ENCODE data around the gene NPB.
A peak's percentile ranks its signal among the peaks of the same experiment; 100 is the strongest.

Gene NPB

DNA sequence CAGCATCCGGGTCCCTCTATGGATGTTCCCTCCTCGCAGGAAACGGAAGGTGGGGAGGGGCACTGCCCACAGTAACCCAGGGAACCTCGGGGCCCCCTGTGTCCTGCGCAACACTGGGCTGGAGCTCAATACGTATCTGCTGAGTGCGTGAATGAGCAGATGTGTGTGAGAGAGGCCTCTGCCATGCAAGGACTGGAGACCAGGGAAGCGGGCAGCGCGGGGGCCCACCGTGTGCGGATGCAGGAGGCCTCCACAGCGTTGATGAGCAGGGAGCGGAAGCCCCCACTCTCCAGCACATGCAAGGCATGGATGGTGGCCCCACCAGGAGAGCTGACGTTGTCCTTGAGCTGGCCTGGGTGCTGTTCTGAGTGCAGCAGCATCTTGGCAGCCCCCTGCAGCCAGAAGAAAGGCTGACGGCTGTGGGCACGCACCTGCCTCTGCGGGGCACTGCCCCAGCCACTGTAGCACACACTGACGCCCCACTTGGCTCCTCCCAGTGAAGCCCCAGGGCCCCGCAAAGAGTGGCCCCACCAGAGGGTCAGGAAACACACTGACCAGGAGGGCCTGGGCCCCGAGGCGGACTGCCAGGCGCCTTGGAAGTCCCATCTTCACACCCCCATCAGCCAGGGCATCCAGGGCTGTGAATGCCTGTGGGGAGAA is 32.2 kb downstream of the NPB start:
- no peak overlapping the region for H2BK5ac ChIP-seq (ENCODE audit: low read depth, low read length, poor library complexity, severe bottlenecking)
- no peak overlapping the region for H3K4me2 ChIP-seq (ENCODE audit: low read length, poor library complexity, severe bottlenecking)
- no peak overlapping the region for H2AFZ ChIP-seq (ENCODE audit: low read depth, low read length)
- H3K27ac ChIP-seq (ENCODE audit: low read length, poor library complexity, severe bottlenecking) = no peak overlapping the region
- no peak overlapping the region for H3K9ac ChIP-seq (ENCODE audit: low read length)
- 97% methylated on average over 23 of the region's 23 CpGs for WGBS
- peaks cover 20% of the 10 kb centered on the region for H3K79me1 ChIP-seq (replicated peaks; ENCODE audit: low read length, poor library complexity, severe bottlenecking)
- no peaks in the 10 kb centered on the region for H3K9me3 ChIP-seq (ENCODE audit: control insufficient read depth, low read length)
- H4K8ac ChIP-seq (ENCODE audit: low read length) = no peak overlapping the region
- H2AK5ac ChIP-seq (ENCODE audit: low read length, severe bottlenecking) = no peak overlapping the region
- no peak for DNase-seq
- H2BK15ac ChIP-seq (ENCODE audit: low read depth, poor library complexity, severe bottlenecking) = no peak overlapping the region
- H3K18ac ChIP-seq (ENCODE audit: low read depth in 1 of 2, low read length in 2 of 2) = no peak overlapping the region
- H3K23ac ChIP-seq (ENCODE audit: low read length in 2 of 2) = no peak overlapping the region
- peaks cover 34% of the 10 kb centered on the region for H3K4me1 ChIP-seq (ENCODE audit: control insufficient read depth, insufficient read depth, low read depth, low read length)
- peak overlapping the region; percentile 18 for H4K91ac ChIP-seq (ENCODE audit: low read length)
- no peak overlapping the region for H2BK120ac ChIP-seq (ENCODE audit: low read depth, low read length)
- no peak overlapping the region for H3K4me3 ChIP-seq (ENCODE audit: insufficient read depth in 1 of 2, low read depth in 1 of 2, low read length in 2 of 2)
- no peak overlapping the region for H3K14ac ChIP-seq (ENCODE audit: low read length in 2 of 2)
- H3K4ac ChIP-seq (ENCODE audit: low read depth in 1 of 2, low read length in 2 of 2) = no peak overlapping the region
- H3K36me3 ChIP-seq (ENCODE audit: control insufficient read depth in 1 of 2, insufficient read depth in 2 of 2, low read depth in 1 of 2, low read length in 2 of 2) = peaks cover 0 to 42% of the 10 kb centered on the region in 2 experiments
- H3K27me3 ChIP-seq (ENCODE audit: control insufficient read depth in 1 of 2, insufficient read depth in 1 of 2, low read length in 2 of 2) = peaks cover 0 to 24% of the 10 kb centered on the region in 2 experiments
- H2BK12ac ChIP-seq (ENCODE audit: low read length in 2 of 2) = no peak overlapping the region

DNA sequence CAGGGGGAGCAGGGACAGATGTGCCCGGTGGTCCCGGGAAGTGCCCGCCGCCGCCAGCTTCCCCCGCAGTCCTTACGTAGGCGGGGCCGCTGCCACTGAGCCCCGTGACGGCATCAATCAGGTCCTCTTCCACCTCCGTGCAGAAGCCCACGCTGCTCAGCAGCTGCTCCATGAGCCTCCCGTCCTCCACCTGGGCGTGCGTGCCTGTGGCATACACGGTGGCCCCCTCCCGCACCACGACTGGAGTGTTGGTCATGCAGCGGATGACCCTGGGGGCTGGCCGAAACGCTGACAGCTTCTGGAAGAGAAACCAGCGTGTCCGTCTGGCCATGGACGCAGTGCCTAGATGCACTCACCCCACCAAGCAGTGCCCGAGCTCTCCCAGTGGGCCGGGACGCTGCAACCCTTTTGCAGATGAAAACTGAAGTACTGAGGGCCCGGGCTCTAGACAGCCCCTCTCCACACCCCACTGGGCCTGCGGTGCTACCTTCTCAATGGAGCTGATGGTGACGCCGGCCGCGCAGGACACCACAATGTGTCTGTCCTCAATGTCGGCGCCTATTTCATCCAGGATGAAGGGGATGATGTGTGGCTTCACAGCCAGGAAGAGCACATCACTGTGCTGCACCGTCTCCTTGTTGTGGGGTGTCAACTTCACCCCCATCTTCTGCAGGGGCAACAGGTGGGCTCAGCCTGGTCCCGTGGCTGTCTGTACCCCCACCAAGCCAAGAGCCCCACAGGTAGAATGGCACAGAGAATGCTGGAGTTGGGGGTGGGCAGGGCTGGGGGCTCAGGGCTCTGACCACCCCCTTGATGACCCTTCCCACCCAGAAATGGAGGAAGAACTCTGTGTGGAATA is 33.0 kb downstream of the NPB start:
- no peak overlapping the region for H3K23ac ChIP-seq (ENCODE audit: low read length in 2 of 2)
- no peak overlapping the region for H2BK15ac ChIP-seq (ENCODE audit: low read depth, poor library complexity, severe bottlenecking)
- peaks cover 26% of the 10 kb centered on the region for H3K4me1 ChIP-seq (ENCODE audit: control insufficient read depth, insufficient read depth, low read depth, low read length)
- no peaks in the 10 kb centered on the region for H3K9me3 ChIP-seq (ENCODE audit: control insufficient read depth, low read length)
- 96% methylated on average over 38 of the region's 38 CpGs for WGBS
- no peak overlapping the region for H4K8ac ChIP-seq (ENCODE audit: low read length)
- no peak overlapping the region for H3K27ac ChIP-seq (ENCODE audit: low read length, poor library complexity, severe bottlenecking)
- no peak overlapping the region for H3K4ac ChIP-seq (ENCODE audit: low read depth in 1 of 2, low read length in 2 of 2)
- DNase-seq = no peak
- no peak overlapping the region for H2AFZ ChIP-seq (ENCODE audit: low read depth, low read length)
- no peak overlapping the region for H2BK12ac ChIP-seq (ENCODE audit: low read length in 2 of 2)
- no peak overlapping the region for H2AK5ac ChIP-seq (ENCODE audit: low read length, severe bottlenecking)
- H3K36me3 ChIP-seq (ENCODE audit: control insufficient read depth in 1 of 2, insufficient read depth in 2 of 2, low read depth in 1 of 2, low read length in 2 of 2) = peaks cover 0 to 37% of the 10 kb centered on the region in 2 experiments
- no peak overlapping the region for H3K14ac ChIP-seq (ENCODE audit: low read length in 2 of 2)
- peaks cover 0 to 29% of the 10 kb centered on the region in 2 experiments for H3K27me3 ChIP-seq (ENCODE audit: control insufficient read depth in 1 of 2, insufficient read depth in 1 of 2, low read length in 2 of 2)
- H3K9ac ChIP-seq (ENCODE audit: low read length) = no peak overlapping the region
- H3K79me1 ChIP-seq (replicated peaks; ENCODE audit: low read length, poor library complexity, severe bottlenecking) = peaks cover 20% of the 10 kb centered on the region
- H4K91ac ChIP-seq (ENCODE audit: low read length) = no peak overlapping the region
- no peak overlapping the region for H3K4me3 ChIP-seq (ENCODE audit: insufficient read depth in 1 of 2, low read depth in 1 of 2, low read length in 2 of 2)
- peak overlapping the region; percentile 0 for H3K4me2 ChIP-seq (ENCODE audit: low read length, poor library complexity, severe bottlenecking)
- no peak overlapping the region for H3K18ac ChIP-seq (ENCODE audit: low read depth in 1 of 2, low read length in 2 of 2)
- no peak overlapping the region for H2BK5ac ChIP-seq (ENCODE audit: low read depth, low read length, poor library complexity, severe bottlenecking)
- no peak overlapping the region for H2BK120ac ChIP-seq (ENCODE audit: low read depth, low read length)

DNA sequence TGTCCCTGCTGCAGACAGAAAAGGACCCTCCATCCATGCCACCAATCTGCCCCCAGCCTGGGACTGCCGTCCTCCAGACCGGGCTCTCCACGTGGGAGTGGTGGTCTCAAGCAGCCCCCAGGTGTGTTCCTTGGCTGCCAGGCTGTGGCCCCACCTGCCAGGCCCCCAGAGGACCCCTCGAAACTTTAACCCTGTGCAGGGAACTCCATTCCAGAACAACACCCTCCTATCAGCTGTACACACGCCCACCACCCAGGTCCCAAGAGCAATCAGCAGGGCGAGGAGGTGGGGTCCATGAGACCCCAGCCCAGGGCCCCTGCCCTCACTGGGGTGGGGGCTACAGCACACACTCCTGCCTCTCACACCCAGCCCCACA is 33.7 kb downstream of the NPB start:
- Histone ChIP-seq H3K4ac (ENCODE audit: low read depth in 1 of 2, low read length in 2 of 2) (no peak overlapping the region), H2AFZ (ENCODE audit: low read depth, low read length) (no peak overlapping the region), H2BK15ac (ENCODE audit: low read depth, poor library complexity, severe bottlenecking) (no peak overlapping the region), H3K27me3 (ENCODE audit: control insufficient read depth in 1 of 2, insufficient read depth in 1 of 2, low read length in 2 of 2) (peaks cover 4 to 35% of the 10 kb centered on the region in 2 experiments), H3K23ac (ENCODE audit: low read length in 2 of 2) (no peak overlapping the region), H4K91ac (ENCODE audit: low read length) (no peak overlapping the region), H3K79me1 (replicated peaks; ENCODE audit: low read length, poor library complexity, severe bottlenecking) (peaks cover 20% of the 10 kb centered on the region), H3K4me1 (ENCODE audit: control insufficient read depth, insufficient read depth, low read depth, low read length) (peaks cover 24% of the 10 kb centered on the region), H3K14ac (ENCODE audit: low read length in 2 of 2) (peak overlapping the region in 1 of 2 experiments; percentile 53), H2AK5ac (ENCODE audit: low read length, severe bottlenecking) (no peak overlapping the region), H2BK5ac (ENCODE audit: low read depth, low read length, poor library complexity, severe bottlenecking) (no peak overlapping the region), H2BK120ac (ENCODE audit: low read depth, low read length) (no peak overlapping the region), H3K9me3 (ENCODE audit: control insufficient read depth, low read length) (no peaks in the 10 kb centered on the region), H3K4me2 (ENCODE audit: low read length, poor library complexity, severe bottlenecking) (peak overlapping the region; percentile 0), H3K9ac (ENCODE audit: low read length) (no peak overlapping the region), H3K27ac (ENCODE audit: low read length, poor library complexity, severe bottlenecking) (no peak overlapping the region), H2BK12ac (ENCODE audit: low read length in 2 of 2) (no peak overlapping the region), H4K8ac (ENCODE audit: low read length) (no peak overlapping the region), H3K4me3 (ENCODE audit: insufficient read depth in 1 of 2, low read depth in 1 of 2, low read length in 2 of 2) (no peak overlapping the region), H3K36me3 (ENCODE audit: control insufficient read depth in 1 of 2, insufficient read depth in 2 of 2, low read depth in 1 of 2, low read length in 2 of 2) (peaks cover 0 to 36% of the 10 kb centered on the region in 2 experiments), H3K18ac (ENCODE audit: low read depth in 1 of 2, low read length in 2 of 2) (peak overlapping the region in 1 of 2 experiments; percentile 25)
- no peak for DNase-seq
- WGBS = 93% methylated on average over 6 of the region's 6 CpGs

DNA sequence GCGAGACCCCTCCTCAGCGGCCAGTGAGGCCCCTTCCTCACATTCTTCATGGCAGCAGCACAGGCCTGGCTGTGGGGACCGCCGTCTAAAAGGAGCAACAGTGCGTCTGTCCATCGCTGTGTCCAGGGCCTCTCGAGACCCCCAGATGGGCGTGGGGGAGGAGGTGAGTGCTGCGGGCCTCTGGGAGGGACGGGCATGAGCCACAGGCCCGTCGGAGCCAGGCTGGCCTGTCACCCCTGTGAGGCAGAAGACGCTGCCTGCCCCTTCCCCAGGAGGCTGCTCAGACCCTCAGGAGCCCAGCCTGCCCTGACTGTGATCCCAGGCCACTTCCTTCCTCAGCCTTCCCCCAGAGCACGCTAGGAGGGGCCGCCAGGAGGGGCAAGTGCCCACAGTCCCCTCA is 37.2 kb downstream of the NPB start:
- no peak overlapping the region for H2AK5ac ChIP-seq (ENCODE audit: low read length, severe bottlenecking)
- no peak overlapping the region for H3K4me2 ChIP-seq (ENCODE audit: low read length, poor library complexity, severe bottlenecking)
- no peak overlapping the region for H3K18ac ChIP-seq (ENCODE audit: low read depth in 1 of 2, low read length in 2 of 2)
- H3K9ac ChIP-seq (ENCODE audit: low read length) = no peak overlapping the region
- H2BK120ac ChIP-seq (ENCODE audit: low read depth, low read length) = no peak overlapping the region
- DNase-seq = no peak
- H2BK5ac ChIP-seq (ENCODE audit: low read depth, low read length, poor library complexity, severe bottlenecking) = no peak overlapping the region
- H3K9me3 ChIP-seq (ENCODE audit: control insufficient read depth, low read length) = no peaks in the 10 kb centered on the region
- peaks cover 16% of the 10 kb centered on the region for H3K79me1 ChIP-seq (replicated peaks; ENCODE audit: low read length, poor library complexity, severe bottlenecking)
- no peak overlapping the region for H2BK12ac ChIP-seq (ENCODE audit: low read length in 2 of 2)
- WGBS = 73% methylated on average over 12 of the region's 15 CpGs
- no peak overlapping the region for H3K4ac ChIP-seq (ENCODE audit: low read depth in 1 of 2, low read length in 2 of 2)
- no peak overlapping the region for H2BK15ac ChIP-seq (ENCODE audit: low read depth, poor library complexity, severe bottlenecking)
- no peak overlapping the region for H3K27ac ChIP-seq (ENCODE audit: low read length, poor library complexity, severe bottlenecking)
- no peak overlapping the region for H2AFZ ChIP-seq (ENCODE audit: low read depth, low read length)
- no peak overlapping the region for H4K91ac ChIP-seq (ENCODE audit: low read length)
- H3K4me3 ChIP-seq (ENCODE audit: insufficient read depth in 1 of 2, low read depth in 1 of 2, low read length in 2 of 2) = no peak overlapping the region
- H3K14ac ChIP-seq (ENCODE audit: low read length in 2 of 2) = no peak overlapping the region
- no peak overlapping the region for H3K23ac ChIP-seq (ENCODE audit: low read length in 2 of 2)
- H3K36me3 ChIP-seq (ENCODE audit: control insufficient read depth in 1 of 2, insufficient read depth in 2 of 2, low read depth in 1 of 2, low read length in 2 of 2) = peaks cover 0 to 12% of the 10 kb centered on the region in 2 experiments
- H3K27me3 ChIP-seq (ENCODE audit: control insufficient read depth in 1 of 2, insufficient read depth in 1 of 2, low read length in 2 of 2) = peaks cover 13 to 39% of the 10 kb centered on the region in 2 experiments
- no peak overlapping the region for H4K8ac ChIP-seq (ENCODE audit: low read length)
- peaks cover 27% of the 10 kb centered on the region for H3K4me1 ChIP-seq (ENCODE audit: control insufficient read depth, insufficient read depth, low read depth, low read length)

Data from mesenchymal stem cell (in vitro differentiated cells and primary cell).